DOHH2 (cell line): ENCODE measurements around the gene SAE1.

Source experiments
- H3F3A ChIP-seq: fragments of 200-600 bp; sonication (generic), shearing (Covaris generic); 2 replicates; pipeline ENCODE4 v1.6.0; 2016; ENCODE audit warnings: antibody characterized with exemption, mild to moderate bottlenecking; ENCODE audit not compliant: control insufficient read depth, insufficient read depth
- H3K27ac ChIP-seq: fragments of 200-600 bp; sonication (generic); 2 replicates; pipeline ENCODE4 v1.5.1; 2014; ENCODE audit warnings: low read depth, mild to moderate bottlenecking, low read length, moderate library complexity
- H3K27me3 ChIP-seq: fragments of 200-600 bp; sonication (generic); 2 replicates; pipeline ENCODE4 v1.6.1; 2014; ENCODE audit warnings: mild to moderate bottlenecking, low read length, mixed read lengths; ENCODE audit not compliant: control insufficient read depth
- H3K36me3 ChIP-seq: fragments of 200-600 bp; sonication (generic); 2 replicates; pipeline ENCODE4 v1.6.1; 2014; ENCODE audit warnings: mild to moderate bottlenecking, low read length, moderate library complexity, mixed read lengths; ENCODE audit not compliant: control insufficient read depth
- H3K4me1 ChIP-seq: fragments of 200-600 bp; sonication (generic); 2 replicates; pipeline ENCODE4 v1.6.1; 2014; ENCODE audit warnings: mild to moderate bottlenecking, low read length, mixed read lengths; ENCODE audit not compliant: control insufficient read depth
- H3K4me2 ChIP-seq: fragments of 200-600 bp; sonication (generic); 2 replicates; pipeline ENCODE4 v1.6.0; 2014; ENCODE audit warnings: mild to moderate bottlenecking, low read length, moderate library complexity
- H3K4me3 ChIP-seq: fragments of 200-600 bp; sonication (generic); 2 replicates; pipeline ENCODE4 v1.5.1; 2014; ENCODE audit warnings: mild to moderate bottlenecking, low read length, mixed read lengths
- H3K79me2 ChIP-seq: fragments of 200-600 bp; sonication (generic); 2 replicates; pipeline ENCODE4 v1.6.1; 2014; ENCODE audit warnings: mild to moderate bottlenecking, low read length, mixed read lengths; ENCODE audit not compliant: control insufficient read depth
- H3K9me2 ChIP-seq: fragments of 200-600 bp; sonication (generic); replicated peaks from 2 replicates; pipeline ENCODE4 v1.6.1; 2014; ENCODE audit warnings: mild to moderate bottlenecking, low read length, mixed read lengths; ENCODE audit not compliant: control insufficient read depth
- H3K9me3 ChIP-seq: fragments of 200-600 bp; sonication (generic); 2 replicates; pipeline ENCODE4 v1.6.1; 2014; ENCODE audit warnings: antibody characterized with exemption, low read length, mixed read lengths; ENCODE audit not compliant: control insufficient read depth, insufficient read depth
- H4K20me1 ChIP-seq: fragments of 200-600 bp; sonication (generic); 2 replicates; pipeline ENCODE4 v1.6.0; 2014; ENCODE audit warnings: low read depth, mild to moderate bottlenecking, antibody characterized with exemption, low read length, moderate library complexity; ENCODE audit not compliant: control insufficient read depth, insufficient read depth
- EZH2phosphoT487 ChIP-seq: fragments of 200-600 bp; sonication (generic); IDR thresholded peaks from 2 replicates; pipeline ENCODE4 v1.6.1; 2017; ENCODE audit warnings: borderline replicate concordance, mild to moderate bottlenecking, antibody characterized with exemption, low read length, moderate library complexity, mixed read lengths
- TF ChIP-seq, protein P1 (sequence below): fragments of 200-600 bp; sonication (generic); IDR thresholded peaks from one replicate; pipeline ENCODE4 v1.5.1; 2014; ENCODE audit warnings: antibody characterized with exemption, mild to moderate bottlenecking, low read depth, low read length; ENCODE audit not compliant: poor library complexity, severe bottlenecking

SAE1 gene

DNA sequence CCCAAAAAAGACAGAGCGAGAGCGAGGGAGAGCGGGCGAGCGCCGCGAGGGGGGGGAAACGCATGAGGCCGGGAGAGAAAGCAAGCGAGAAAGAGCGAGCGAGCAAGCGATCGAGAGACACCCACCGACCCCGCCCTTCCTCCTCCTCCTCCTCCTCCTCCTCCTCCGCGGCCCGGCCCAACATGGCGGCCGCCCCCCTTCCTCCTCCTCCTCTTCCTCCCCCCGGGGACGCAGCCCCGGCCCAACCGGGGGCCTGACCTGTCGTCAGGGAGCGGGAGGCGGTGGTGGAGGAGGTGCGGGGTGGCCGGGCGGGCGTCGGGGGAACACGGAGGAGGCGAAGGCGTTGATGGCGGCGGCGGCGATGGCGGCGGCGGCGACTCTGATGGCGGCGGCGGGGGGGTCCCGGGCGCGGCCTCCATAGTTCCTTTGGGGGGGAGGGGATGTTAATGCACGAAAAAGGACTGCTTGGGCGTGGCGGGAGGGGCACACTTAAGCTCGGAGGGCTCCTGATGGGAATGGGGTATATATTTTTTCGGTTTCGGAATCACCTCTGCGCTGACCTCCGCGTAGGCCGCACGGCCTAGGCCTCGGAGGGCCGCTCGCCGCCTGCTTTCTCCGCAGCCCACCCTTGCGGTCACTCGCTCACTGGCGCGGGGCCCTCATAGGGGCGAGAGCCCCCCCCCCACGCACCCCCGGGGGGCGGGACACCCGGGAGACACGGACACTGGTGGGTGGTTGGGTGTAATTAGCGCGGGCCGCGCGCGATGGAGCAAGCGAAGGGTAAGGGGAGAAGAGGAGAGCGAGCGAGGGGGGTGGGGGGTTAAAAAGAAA, 18.3 kb upstream of the SAE1 start:
- Histone ChIP-seq H3K36me3 (peaks cover 49% of the 10 kb centered on the region), H4K20me1 (peaks cover 3% of the 10 kb centered on the region; the same call in 1 of the 2 replicates), H3K9me3 (no peaks in the 10 kb centered on the region), H3K9me2 (no peaks in the 10 kb centered on the region), H3K27ac (peak overlapping the region; percentile 86), H3K4me3 (peak overlapping the region; percentile 80), H3F3A (peaks cover 45% of the 10 kb centered on the region), H3K4me2 (peak overlapping the region; percentile 96), H3K4me1 (peaks cover 41% of the 10 kb centered on the region), H3K79me2 (peaks cover 55% of the 10 kb centered on the region), H3K27me3 (peaks cover 5% of the 10 kb centered on the region; the same call in 1 of the 2 replicates)
- TF ChIP-seq, protein P1, sequence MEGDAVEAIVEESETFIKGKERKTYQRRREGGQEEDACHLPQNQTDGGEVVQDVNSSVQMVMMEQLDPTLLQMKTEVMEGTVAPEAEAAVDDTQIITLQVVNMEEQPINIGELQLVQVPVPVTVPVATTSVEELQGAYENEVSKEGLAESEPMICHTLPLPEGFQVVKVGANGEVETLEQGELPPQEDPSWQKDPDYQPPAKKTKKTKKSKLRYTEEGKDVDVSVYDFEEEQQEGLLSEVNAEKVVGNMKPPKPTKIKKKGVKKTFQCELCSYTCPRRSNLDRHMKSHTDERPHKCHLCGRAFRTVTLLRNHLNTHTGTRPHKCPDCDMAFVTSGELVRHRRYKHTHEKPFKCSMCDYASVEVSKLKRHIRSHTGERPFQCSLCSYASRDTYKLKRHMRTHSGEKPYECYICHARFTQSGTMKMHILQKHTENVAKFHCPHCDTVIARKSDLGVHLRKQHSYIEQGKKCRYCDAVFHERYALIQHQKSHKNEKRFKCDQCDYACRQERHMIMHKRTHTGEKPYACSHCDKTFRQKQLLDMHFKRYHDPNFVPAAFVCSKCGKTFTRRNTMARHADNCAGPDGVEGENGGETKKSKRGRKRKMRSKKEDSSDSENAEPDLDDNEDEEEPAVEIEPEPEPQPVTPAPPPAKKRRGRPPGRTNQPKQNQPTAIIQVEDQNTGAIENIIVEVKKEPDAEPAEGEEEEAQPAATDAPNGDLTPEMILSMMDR = no peak

- H3K4me1 ChIP-seq = peaks cover 33% of the 10 kb centered on the region
These were observed 17.4 kb upstream of the SAE1 start, which contains the start of gene ZC3H4 for GRCh38 chr19:47112997-47113849. ZC3H4 (minus strand) TSS chr19:47113776; CDS start chr19:47112584, 1,192 bp downstream.

DNA sequence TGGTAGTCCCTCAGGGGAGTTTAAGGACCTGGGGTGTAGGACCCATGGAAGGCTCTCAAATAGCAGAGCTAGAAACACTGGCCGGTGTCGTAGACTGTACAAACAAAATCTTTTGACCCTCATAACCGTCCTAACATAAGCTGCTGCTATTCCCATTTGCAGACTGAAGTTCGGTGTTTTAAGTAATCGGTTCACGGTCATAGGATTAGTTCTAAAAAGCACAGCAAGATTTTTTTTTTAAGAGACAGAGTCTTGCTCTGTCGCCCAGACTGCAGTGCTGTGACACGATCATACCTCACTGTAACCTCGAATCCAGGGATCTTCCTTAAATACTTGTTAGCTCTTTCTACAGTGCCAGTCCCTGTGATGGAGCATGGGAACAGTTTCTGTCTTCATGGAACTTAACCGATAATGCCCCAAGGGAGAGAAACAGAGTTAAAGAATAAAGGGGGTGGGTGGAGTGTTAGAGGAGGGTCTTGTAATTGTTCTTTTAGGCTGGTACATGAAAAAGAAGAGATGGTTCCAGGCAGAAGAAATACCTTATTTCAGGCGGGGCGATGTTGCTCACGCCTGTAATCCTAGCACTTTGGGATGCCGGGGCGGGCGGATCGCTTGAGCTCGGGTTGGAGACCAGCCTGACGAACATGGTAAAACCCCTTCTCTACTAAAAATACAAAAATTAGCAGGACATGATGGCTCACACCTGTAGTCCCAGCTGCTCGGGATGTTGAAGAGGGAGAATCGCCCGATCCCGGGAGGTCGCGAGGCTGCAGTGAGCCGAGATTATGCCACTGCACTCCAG, 16.6 kb upstream of the SAE1 start:
- peak overlapping the region; percentile 80 for H3K4me3 ChIP-seq
- H3K27me3 ChIP-seq = peaks cover 5% of the 10 kb centered on the region; the same call in 1 of the 2 replicates
- no peaks in the 10 kb centered on the region for H3K9me2 ChIP-seq
- peaks cover 30% of the 10 kb centered on the region for H3F3A ChIP-seq
- TF ChIP-seq EZH2phosphoT487 = no peak
- peaks cover 24% of the 10 kb centered on the region for H3K4me1 ChIP-seq
- peaks cover 38% of the 10 kb centered on the region for H3K79me2 ChIP-seq
- H3K36me3 ChIP-seq = peaks cover 34% of the 10 kb centered on the region
- H3K9me3 ChIP-seq = no peaks in the 10 kb centered on the region
- peak overlapping the region; percentile 86 for H3K27ac ChIP-seq
- H3K4me2 ChIP-seq = peak overlapping the region; percentile 96
- H4K20me1 ChIP-seq = no peaks in the 10 kb centered on the region

More at GRCh38 chr19:47112997-47113849, 17.4 kb upstream of the SAE1 start, which contains the start of gene ZC3H4:
- Histone ChIP-seq H3K79me2 (peaks cover 47% of the 10 kb centered on the region), H3F3A (peaks cover 39% of the 10 kb centered on the region), H4K20me1 (peaks cover under 1% of the 10 kb centered on the region; the same call in 1 of the 2 replicates), H3K4me2 (peak within 1 kb of the TSS; percentile 96), H3K27me3 (peaks cover 5% of the 10 kb centered on the region; the same call in 1 of the 2 replicates), H3K9me3 (no peaks in the 10 kb centered on the region), H3K27ac (peak within 1 kb of the TSS; percentile 86), H3K9me2 (no peaks in the 10 kb centered on the region), H3K36me3 (peaks cover 42% of the 10 kb centered on the region), H3K4me3 (peak within 1 kb of the TSS; percentile 80)
- no peak for TF ChIP-seq EZH2phosphoT487
- TF ChIP-seq, protein P1 = no peak
